Prostate gland (tissue), 2 donors: ENCODE data around the gene RUNX3. TPM values are rescaled to one million over a fixed set of nuclear protein-coding genes. Genes with fewer than 3 reads are reported as not detected.

Source experiments
- DNase-seq: peaks from one replicate; pipeline ENCODE4 v3.0.0-alpha.2; 2019; ENCODE audit warnings: low spot score
- H3K27ac ChIP-seq, 2 donors: fragments of 200-600 bp; sonication (generic); 2 replicates each; pipeline ENCODE4 v1.5.1; 2017 to 2019
- H3K27me3 ChIP-seq: fragments of 200-600 bp; sonication (generic); replicated peaks from 2 replicates; pipeline ENCODE4 v1.5.1; 2019; ENCODE audit not compliant: insufficient read depth
- H3K36me3 ChIP-seq, 2 donors: fragments of 200-600 bp; sonication (generic); 1 replicate in 1 of 2; 2 replicates in 1 of 2; pipeline versions ENCODE4 v1.5.1 to v1.8.1; 2017 to 2019
- H3K4me1 ChIP-seq: fragments of 200-600 bp; sonication (generic); replicated peaks from 2 replicates; pipeline ENCODE4 v1.5.1; 2019
- H3K4me3 ChIP-seq, 2 donors: fragments of 200-600 bp; sonication (generic); 2 replicates each; pipeline ENCODE4 v1.5.1; 2017 to 2019
- H3K9me3 ChIP-seq: fragments of 200-600 bp; sonication (generic); 2 replicates; pipeline ENCODE4 v1.5.1; 2017
- POLR2A ChIP-seq: fragments of 450-650 bp; IDR thresholded peaks from one replicate; pipeline ENCODE4 v1.6.1; 2016; ENCODE audit warnings: antibody characterized with exemption, mild to moderate bottlenecking
- POLR2AphosphoS5 ChIP-seq: sonication (generic); formaldehyde crosslinking; IDR thresholded peaks from one replicate; pipeline ENCODE4 v1.6.1; 2017; ENCODE audit warnings: antibody characterized with exemption
- WGBS: methylation state at CpG from one replicate; pipeline ENCODE4 v1.1.5; 2018; 5-methylcytosine and 5-hydroxymethylcytosine counted together
- intact Hi-C: fragments of 100-400 bp; cut with DNase I; formaldehyde crosslinking; loops from one replicate; pipeline ENCODE4 v1.14.2; 2022
- total RNA-seq, 2 donors: library from RNA; depleted of rRNA; stranded (reverse); fragments of >200 nt; gene quantifications; one replicate each; pipeline ENCODE4 v1.1.0, GENCODE V29; 2016
- TF ChIP-seq, protein P1 (sequence below), 4 experiments: fragments of 200-600 bp in 2 of 4; fragments of 450-650 bp in 2 of 4; sonication (generic) in 2 of 4; IDR thresholded peaks; 1 replicate in 3 of 4; 2 replicates in 1 of 4; pipeline ENCODE4 v1.5.1; 2016 to 2019; ENCODE audit warnings: antibody characterized with exemption in 4 of 4, mild to moderate bottlenecking in 2 of 4, moderate library complexity in 2 of 4

Gene RUNX3
- total RNA-seq, 2 donors from 2014 or later: 2.5 to 3.4 TPM

- WGBS: 51% methylated on average over 16 of the region's 16 CpGs
- no peak for DNase-seq
- H3K27me3 ChIP-seq: no peaks in the 10 kb centered on the region
- TF ChIP-seq, protein P1, sequence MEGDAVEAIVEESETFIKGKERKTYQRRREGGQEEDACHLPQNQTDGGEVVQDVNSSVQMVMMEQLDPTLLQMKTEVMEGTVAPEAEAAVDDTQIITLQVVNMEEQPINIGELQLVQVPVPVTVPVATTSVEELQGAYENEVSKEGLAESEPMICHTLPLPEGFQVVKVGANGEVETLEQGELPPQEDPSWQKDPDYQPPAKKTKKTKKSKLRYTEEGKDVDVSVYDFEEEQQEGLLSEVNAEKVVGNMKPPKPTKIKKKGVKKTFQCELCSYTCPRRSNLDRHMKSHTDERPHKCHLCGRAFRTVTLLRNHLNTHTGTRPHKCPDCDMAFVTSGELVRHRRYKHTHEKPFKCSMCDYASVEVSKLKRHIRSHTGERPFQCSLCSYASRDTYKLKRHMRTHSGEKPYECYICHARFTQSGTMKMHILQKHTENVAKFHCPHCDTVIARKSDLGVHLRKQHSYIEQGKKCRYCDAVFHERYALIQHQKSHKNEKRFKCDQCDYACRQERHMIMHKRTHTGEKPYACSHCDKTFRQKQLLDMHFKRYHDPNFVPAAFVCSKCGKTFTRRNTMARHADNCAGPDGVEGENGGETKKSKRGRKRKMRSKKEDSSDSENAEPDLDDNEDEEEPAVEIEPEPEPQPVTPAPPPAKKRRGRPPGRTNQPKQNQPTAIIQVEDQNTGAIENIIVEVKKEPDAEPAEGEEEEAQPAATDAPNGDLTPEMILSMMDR (IDR thresholded peaks at IDR 0.05): no peak
- no peak for TF ChIP-seq POLR2A
- no peaks in the 10 kb centered on the region for H3K4me1 ChIP-seq
- H3K36me3 ChIP-seq: no peaks in the 10 kb centered on the region
- H3K9me3 ChIP-seq: no peaks in the 10 kb centered on the region
- H3K27ac ChIP-seq: no peak overlapping the region
- H3K4me3 ChIP-seq: no peak overlapping the region
- intact Hi-C loops: no loop called here
Observed at GRCh38 chr1:24874611-24875234, 55.4 kb downstream of the RUNX3 start.

DNA sequence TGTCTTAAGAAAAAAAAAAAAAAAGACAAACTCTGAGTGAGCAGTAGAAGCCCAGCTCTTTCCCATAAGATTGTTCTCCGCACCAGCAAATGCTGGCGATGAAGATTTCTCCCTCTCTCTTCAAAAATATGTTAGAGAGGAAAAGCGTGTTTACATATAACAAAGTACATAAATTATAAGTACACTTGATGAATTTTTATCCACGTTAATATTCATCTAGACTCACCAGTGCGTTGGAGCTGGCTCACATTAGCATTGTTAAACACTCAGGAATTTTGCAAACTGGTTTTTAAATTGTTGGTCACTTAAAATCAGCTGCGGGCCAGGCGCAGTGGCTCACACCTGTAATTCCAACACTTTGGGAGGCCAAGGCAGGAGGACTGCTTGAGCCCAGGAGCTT is 56.0 kb downstream of the RUNX3 start:
- Histone ChIP-seq H3K4me3 (no peak overlapping the region), H3K9me3 (no peaks in the 10 kb centered on the region), H3K27me3 (no peaks in the 10 kb centered on the region), H3K27ac (no peak overlapping the region), H3K36me3 (no peaks in the 10 kb centered on the region), H3K4me1 (no peaks in the 10 kb centered on the region)
- WGBS: 80% methylated on average over 7 of the region's 7 CpGs
- TF ChIP-seq, protein P1 (IDR thresholded peaks at IDR 0.05): no peak
- no peak for DNase-seq
- intact Hi-C loops: no loop called here

- WGBS: 97% methylated on average over 1 of the region's 1 CpG
- Histone ChIP-seq H3K4me3 (no peak overlapping the region), H3K4me1 (no peaks in the 10 kb centered on the region), H3K27ac (no peak overlapping the region), H3K27me3 (no peaks in the 10 kb centered on the region), H3K36me3 (no peaks in the 10 kb centered on the region), H3K9me3 (no peaks in the 10 kb centered on the region)
- intact Hi-C loops: no loop called here
- TF ChIP-seq, protein P1 (IDR thresholded peaks at IDR 0.05): no peak
- TF ChIP-seq POLR2A: no peak
- no peak for TF ChIP-seq POLR2AphosphoS5
- no peak for DNase-seq
Observed at GRCh38 chr1:24873148-24873547, 56.9 kb downstream of the RUNX3 start.

GRCh38 chr1:24872061-24872850 is 57.8 kb downstream of the RUNX3 start:
- WGBS: 82% methylated on average over 19 of the region's 19 CpGs
- no peak overlapping the region for H3K4me3 ChIP-seq
- H3K9me3 ChIP-seq: no peaks in the 10 kb centered on the region
- H3K4me1 ChIP-seq: no peaks in the 10 kb centered on the region
- intact Hi-C loops: no loop called here
- TF ChIP-seq, protein P1 (IDR thresholded peaks at IDR 0.05): no peak
- TF ChIP-seq POLR2AphosphoS5 (no peak), POLR2A (no peak)
- H3K27ac ChIP-seq: no peak overlapping the region
- no peak for DNase-seq
- H3K36me3 ChIP-seq: no peaks in the 10 kb centered on the region
- H3K27me3 ChIP-seq: no peaks in the 10 kb centered on the region
